ENCODE measurements around the gene UROC1. TPM values are rescaled to one million over a fixed set of nuclear protein-coding genes. Genes with fewer than 3 reads are reported as not detected.

UROC1 gene
- total RNA-seq, 1 donor from 2014 or later, result not detected

DNA sequence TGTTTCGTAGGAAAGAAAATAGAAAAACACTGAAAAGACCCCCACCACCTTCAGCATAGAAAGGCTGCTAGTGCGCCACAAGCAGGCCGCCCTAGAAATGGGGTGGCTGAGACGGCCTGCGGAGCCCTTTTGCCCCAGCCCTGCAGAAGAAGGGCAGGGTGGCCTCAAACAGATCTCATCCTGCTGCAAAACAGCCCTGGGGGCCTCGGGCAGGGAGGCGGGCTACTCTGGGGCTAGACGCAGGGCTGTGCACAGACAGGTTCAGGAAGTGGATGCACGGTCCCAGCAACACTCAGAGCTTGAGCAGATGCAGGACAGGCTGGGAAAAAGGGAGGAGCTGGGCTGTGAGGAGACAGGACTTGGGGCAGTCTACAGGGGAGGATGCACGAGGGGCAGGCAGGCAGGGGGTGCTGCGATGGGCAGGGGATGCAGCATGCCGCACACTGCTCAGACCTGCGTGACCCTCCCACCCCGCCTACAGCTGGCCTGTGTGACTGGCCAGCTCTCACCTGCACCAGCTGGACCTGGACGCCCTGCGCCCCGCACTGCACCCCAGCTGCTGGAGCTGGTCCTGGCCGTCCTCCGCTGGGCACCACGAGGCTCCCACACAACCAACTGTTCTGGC is 76.2 kb downstream of the UROC1 start:
- intact Hi-C loops (cut with micrococcal nuclease), result no loop called here
- DNase-seq (no peak), ATAC-seq (ENCODE audit: low read depth) (no peak)
- TF ChIP-seq, protein P1, sequence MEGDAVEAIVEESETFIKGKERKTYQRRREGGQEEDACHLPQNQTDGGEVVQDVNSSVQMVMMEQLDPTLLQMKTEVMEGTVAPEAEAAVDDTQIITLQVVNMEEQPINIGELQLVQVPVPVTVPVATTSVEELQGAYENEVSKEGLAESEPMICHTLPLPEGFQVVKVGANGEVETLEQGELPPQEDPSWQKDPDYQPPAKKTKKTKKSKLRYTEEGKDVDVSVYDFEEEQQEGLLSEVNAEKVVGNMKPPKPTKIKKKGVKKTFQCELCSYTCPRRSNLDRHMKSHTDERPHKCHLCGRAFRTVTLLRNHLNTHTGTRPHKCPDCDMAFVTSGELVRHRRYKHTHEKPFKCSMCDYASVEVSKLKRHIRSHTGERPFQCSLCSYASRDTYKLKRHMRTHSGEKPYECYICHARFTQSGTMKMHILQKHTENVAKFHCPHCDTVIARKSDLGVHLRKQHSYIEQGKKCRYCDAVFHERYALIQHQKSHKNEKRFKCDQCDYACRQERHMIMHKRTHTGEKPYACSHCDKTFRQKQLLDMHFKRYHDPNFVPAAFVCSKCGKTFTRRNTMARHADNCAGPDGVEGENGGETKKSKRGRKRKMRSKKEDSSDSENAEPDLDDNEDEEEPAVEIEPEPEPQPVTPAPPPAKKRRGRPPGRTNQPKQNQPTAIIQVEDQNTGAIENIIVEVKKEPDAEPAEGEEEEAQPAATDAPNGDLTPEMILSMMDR (IDR thresholded peaks at IDR 0.05), result no peak
- CTCF ChIA-PET, result no interaction called here
- Mint-ChIP-seq H3K27ac (no peak overlapping the region), H3K27me3 (no peaks in the 10 kb centered on the region), H3K4me1 (no peaks in the 10 kb centered on the region), H3K4me3 (no peak overlapping the region), H3K9me3 (no peaks in the 10 kb centered on the region), H3K36me3 (ENCODE audit: low read depth) (peaks cover 70% of the 10 kb centered on the region)
- POLR2A ChIA-PET, result no interaction called here

DNA sequence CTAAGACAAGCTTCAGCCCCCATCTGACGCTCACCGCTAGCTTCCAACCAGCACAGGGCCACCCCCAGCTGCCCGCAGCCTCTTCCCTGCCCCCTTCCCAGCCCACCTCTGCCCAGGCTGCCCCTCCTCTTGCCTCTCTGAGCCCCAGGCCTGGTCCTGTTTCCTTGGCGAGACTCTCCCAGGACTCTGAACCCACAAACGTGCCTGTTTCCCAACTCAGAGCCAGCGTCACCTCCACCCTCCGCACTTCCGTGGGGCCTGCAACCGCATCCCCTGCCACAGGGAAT is 76.9 kb downstream of the UROC1 start:
- Mint-ChIP-seq H3K27me3 (no peaks in the 10 kb centered on the region), H3K9me3 (no peaks in the 10 kb centered on the region), H3K36me3 (ENCODE audit: low read depth) (peaks cover 70% of the 10 kb centered on the region), H3K4me3 (no peak overlapping the region), H3K4me1 (no peaks in the 10 kb centered on the region), H3K27ac (no peak overlapping the region)
- DNase-seq, result no peak
- ChIA-PET CTCF (no interaction called here), POLR2A (no interaction called here)
- TF ChIP-seq, protein P1 (IDR thresholded peaks at IDR 0.05), result no peak
- intact Hi-C loops (cut with micrococcal nuclease), result no loop called here
- ATAC-seq (ENCODE audit: low read depth), result no peak

DNA sequence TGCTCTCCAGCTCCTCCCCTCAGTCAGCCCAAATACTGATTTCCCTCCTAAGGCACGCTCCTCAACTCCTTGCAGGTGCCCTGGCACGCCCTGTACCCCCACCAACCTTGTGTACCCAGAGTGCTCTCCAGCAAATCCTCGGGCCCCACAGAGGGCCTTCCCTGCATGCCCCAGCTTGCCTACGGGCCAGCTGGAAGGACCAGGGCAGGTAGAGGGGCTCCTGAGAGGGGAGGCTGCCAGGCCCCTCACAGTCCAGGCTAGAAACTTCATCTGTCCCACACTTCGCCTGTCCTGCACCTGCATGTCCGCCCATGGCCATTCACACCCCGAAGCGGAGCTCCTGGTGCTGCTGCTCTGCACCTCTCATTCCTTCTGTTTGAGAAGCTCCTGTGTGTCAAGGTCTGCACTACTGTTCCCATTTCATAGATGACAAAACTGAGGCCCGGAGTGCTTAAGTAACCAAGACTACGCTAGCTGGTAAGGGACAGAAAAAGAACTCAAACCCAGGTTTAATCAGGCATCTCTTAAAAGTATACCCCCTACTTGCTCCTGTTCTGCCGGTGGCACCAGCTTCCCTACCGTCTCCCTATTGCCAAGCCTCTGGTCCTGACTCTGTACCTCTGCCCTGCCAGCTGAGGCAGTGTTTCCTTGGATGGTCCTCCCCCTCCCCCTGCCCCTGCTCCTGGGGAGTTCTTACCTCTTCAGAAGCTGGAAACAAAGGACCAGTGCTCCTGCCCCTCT is 77.4 kb downstream of the UROC1 start:
- DNase-seq (no peak), ATAC-seq (ENCODE audit: low read depth) (no peak)
- Mint-ChIP-seq H3K4me3 (no peak overlapping the region), H3K27ac (no peak overlapping the region), H3K36me3 (ENCODE audit: low read depth) (peaks cover 68% of the 10 kb centered on the region), H3K27me3 (no peaks in the 10 kb centered on the region), H3K4me1 (no peaks in the 10 kb centered on the region), H3K9me3 (no peaks in the 10 kb centered on the region)
- TF ChIP-seq, protein P1 (IDR thresholded peaks at IDR 0.05), result no peak
- intact Hi-C loops (cut with micrococcal nuclease), result no loop called here
- POLR2A ChIA-PET, result no interaction called here
- CTCF ChIA-PET, result no interaction called here

DNA sequence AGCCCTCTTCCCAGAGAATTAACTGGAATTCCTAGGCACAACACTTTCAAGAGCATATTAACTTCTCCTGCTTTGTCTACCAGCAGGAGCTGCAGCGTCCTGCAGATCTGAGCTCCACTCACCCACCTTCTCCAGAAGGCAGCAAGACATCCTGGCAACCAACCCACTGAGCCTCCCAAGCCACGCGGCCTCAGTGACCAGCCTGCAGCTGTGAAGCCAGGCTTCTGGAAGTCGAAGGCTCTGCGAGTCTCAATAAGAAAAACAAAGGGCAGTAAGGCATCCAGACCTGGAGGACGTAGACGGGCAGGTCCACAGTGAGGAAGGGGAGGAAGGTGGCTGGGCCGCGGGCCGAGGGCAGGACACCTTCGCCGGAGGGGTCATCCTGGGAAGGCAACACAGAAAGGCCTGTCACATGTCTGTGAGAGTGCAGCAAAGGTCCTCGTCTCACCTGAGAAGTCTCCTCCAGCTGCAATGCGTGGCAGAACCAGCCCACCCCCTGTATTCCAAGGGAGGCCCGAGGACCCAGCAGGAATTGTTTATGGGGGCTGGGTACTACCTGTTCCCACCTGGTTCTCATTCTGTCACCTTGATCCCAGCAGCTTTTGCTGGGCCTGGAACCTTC is 78.1 kb downstream of the UROC1 start:
- no peak overlapping the region for H3K27ac Mint-ChIP-seq
- H3K27me3 Mint-ChIP-seq, result no peaks in the 10 kb centered on the region

DNA sequence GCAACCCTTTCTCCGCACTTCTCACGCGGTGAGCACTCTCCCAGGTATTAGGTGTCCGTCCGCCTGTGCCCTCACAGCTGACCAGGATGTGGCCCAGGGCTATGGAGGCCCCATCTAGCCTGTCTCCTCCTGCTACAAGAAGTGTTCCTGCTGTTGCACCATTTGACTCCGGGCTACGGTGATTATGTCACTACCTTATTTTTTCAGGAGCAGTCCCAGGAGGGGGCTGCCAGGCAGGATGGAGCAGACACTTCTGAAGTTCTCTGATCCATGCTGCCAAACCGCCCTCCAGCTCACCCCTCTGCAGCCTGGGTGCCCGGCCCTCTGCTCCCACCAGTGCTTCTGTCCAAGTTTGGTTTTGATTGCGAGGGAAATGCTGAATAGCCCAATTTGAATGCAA is 78.8 kb downstream of the UROC1 start:
- Mint-ChIP-seq H3K27ac (no peak overlapping the region), H3K4me1 (no peaks in the 10 kb centered on the region), H3K27me3 (no peaks in the 10 kb centered on the region), H3K4me3 (no peak overlapping the region), H3K36me3 (ENCODE audit: low read depth) (peaks cover 77% of the 10 kb centered on the region), H3K9me3 (no peaks in the 10 kb centered on the region)
- ATAC-seq (ENCODE audit: low read depth) (no peak), DNase-seq (no peak)
- TF ChIP-seq, protein P1 (IDR thresholded peaks at IDR 0.05), result no peak
- intact Hi-C loops (cut with micrococcal nuclease), result no loop called here
- ChIA-PET CTCF (no interaction called here), POLR2A (no interaction called here)

More for the DNA sequence above, 78.1 kb downstream of the UROC1 start:
- intact Hi-C loops (cut with micrococcal nuclease), result no loop called here
- no peaks in the 10 kb centered on the region for H3K9me3 Mint-ChIP-seq
- H3K4me3 Mint-ChIP-seq, result no peak overlapping the region
- TF ChIP-seq, protein P1 (IDR thresholded peaks at IDR 0.05), result no peak
- DNase-seq (no peak), ATAC-seq (ENCODE audit: low read depth) (no peak)
- ChIA-PET CTCF (no interaction called here), POLR2A (no interaction called here)
- H3K4me1 Mint-ChIP-seq, result no peaks in the 10 kb centered on the region
- peaks cover 73% of the 10 kb centered on the region for H3K36me3 Mint-ChIP-seq (ENCODE audit: low read depth)
